ENCODE results near the gene ARF3.

DNA sequence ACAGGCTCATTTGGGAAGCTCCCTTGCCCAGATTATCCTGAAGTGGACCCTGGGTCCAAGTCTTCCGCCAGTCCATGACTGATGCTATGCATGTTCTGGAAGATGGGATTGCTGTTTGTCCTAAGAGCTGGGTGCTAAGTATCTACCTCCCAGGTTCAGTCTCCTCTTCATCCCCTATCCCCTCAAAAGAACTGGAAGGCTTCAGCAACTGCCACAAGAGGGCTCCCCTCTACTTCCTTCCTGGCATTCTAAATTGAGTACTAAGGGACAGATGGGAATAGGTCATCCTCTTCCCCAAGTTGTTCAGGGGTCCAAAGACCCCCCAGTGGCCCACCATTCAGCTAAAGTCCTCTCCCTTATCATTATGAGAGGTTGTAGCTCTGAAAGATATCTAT, 23.0 kb downstream of the ARF3 start:
- peak in 1 of 2 donors; percentile 46 for TF ChIP-seq RAD21 (IDR thresholded peaks at IDR 0.05)
- TF ChIP-seq TAF1 (conservative IDR thresholded peaks at IDR 0.05), result no peak
- TF ChIP-seq, protein P1, sequence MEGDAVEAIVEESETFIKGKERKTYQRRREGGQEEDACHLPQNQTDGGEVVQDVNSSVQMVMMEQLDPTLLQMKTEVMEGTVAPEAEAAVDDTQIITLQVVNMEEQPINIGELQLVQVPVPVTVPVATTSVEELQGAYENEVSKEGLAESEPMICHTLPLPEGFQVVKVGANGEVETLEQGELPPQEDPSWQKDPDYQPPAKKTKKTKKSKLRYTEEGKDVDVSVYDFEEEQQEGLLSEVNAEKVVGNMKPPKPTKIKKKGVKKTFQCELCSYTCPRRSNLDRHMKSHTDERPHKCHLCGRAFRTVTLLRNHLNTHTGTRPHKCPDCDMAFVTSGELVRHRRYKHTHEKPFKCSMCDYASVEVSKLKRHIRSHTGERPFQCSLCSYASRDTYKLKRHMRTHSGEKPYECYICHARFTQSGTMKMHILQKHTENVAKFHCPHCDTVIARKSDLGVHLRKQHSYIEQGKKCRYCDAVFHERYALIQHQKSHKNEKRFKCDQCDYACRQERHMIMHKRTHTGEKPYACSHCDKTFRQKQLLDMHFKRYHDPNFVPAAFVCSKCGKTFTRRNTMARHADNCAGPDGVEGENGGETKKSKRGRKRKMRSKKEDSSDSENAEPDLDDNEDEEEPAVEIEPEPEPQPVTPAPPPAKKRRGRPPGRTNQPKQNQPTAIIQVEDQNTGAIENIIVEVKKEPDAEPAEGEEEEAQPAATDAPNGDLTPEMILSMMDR (IDR thresholded peaks at IDR 0.05; ENCODE audit: low read depth, low read length, missing input control), result no peak
